Mucosa of descending colon (tissue), 3 donors: ENCODE results near the gene RPH3AL. TPM values are rescaled to one million over a fixed set of nuclear protein-coding genes. Genes with fewer than 3 reads are reported as not detected.
"Not testable (repeated sequence)": the region's sequence is repeated elsewhere in the genome, so short reads cannot be mapped to it uniquely, and the experiment has no call there.

ENCODE experiments used
- ATAC-seq: fragments of 200-7000 bp; cut with Tn5 transposase; one replicate; pipeline ENCODE4 v1.9.1; 2020; ENCODE audit warnings: mild to moderate bottlenecking, moderate library complexity
- DNase-seq, 3 donors: peaks; one replicate each; pipeline ENCODE4 v3.0.0-alpha.2; 2020
- H3K36me3 ChIP-seq: fragments of 200-600 bp; one replicate; pipeline ENCODE4 v1.8.0; 2021; ENCODE audit warnings: low read depth, mild to moderate bottlenecking
- H3K4me1 ChIP-seq: fragments of 200-600 bp; one replicate; pipeline ENCODE4 v1.8.0; 2021; ENCODE audit warnings: low read depth, mild to moderate bottlenecking
- H3K4me3 ChIP-seq: fragments of 200-600 bp; one replicate; pipeline ENCODE4 v1.8.0; 2021; ENCODE audit warnings: mild to moderate bottlenecking
- H3K9me3 ChIP-seq: fragments of 200-600 bp; one replicate; pipeline ENCODE4 v1.8.0; 2021; ENCODE audit warnings: mild to moderate bottlenecking
- CTCF ChIP-seq: fragments of 200-600 bp; IDR thresholded peaks from one replicate; pipeline ENCODE4 v1.8.0; 2022; ENCODE audit warnings: antibody characterized with exemption, mild to moderate bottlenecking
- intact Hi-C, 2 donors: fragments of 100-400 bp; cut with DNase I in 1 of 2; cut with micrococcal nuclease in 1 of 2; formaldehyde crosslinking; loops; one replicate each; pipeline versions ENCODE4 v1.11.0 to v1.11.1; 2022; cut with DNase I, micrococcal nuclease
- total RNA-seq, 3 donors: library from RNA; stranded (reverse); fragmentation: NEBNext Ultra II Directional in 2 of 3; extraction: Animal tissue kit (Norgen Biotek cat#: 25700) in 2 of 3; gene quantifications; one replicate each; pipeline versions ENCODE4 v1.2.1 to v1.2.4, GENCODE V29; 2021 to 2023
- donor health status: DM: no; HTN: no; CAD: no; lungs with moderate emphysema.
- donor health status: DM: no; HTN: no; CAD: no.
- donor health status: DM: no; HTN: yes; CAD: no.

The RPH3AL gene
- total RNA-seq, 3 donors from 2014 or later: 24.0 to 44.1 (median 36.7) TPM

GRCh38 chr17:206941-207560, 145.6 kb downstream of the RPH3AL start:
- no peaks in the 10 kb centered on the region for H3K4me1 ChIP-seq
- H3K36me3 ChIP-seq: no peaks in the 10 kb centered on the region
- no peak overlapping the region for H3K4me3 ChIP-seq
- TF ChIP-seq CTCF: no peak
- no peak for DNase-seq
- ATAC-seq: no peak
- intact Hi-C loops: no loop called here
- no peaks in the 10 kb centered on the region for H3K9me3 ChIP-seq

- intact Hi-C loops, H3K4me3 ChIP-seq, ATAC-seq, H3K4me1 ChIP-seq, DNase-seq, H3K9me3 ChIP-seq, H3K36me3 ChIP-seq: not testable (repeated sequence)
Observed at GRCh38 chr17:206484-206883, 146.1 kb downstream of the RPH3AL start.

GRCh38 chr17:205817-206216, 146.8 kb downstream of the RPH3AL start:
- Histone ChIP-seq H3K36me3 (no peaks in the 10 kb centered on the region), H3K9me3 (no peaks in the 10 kb centered on the region), H3K4me3 (no peak overlapping the region), H3K4me1 (no peaks in the 10 kb centered on the region)
- TF ChIP-seq CTCF: no peak
- DNase-seq (no peak), ATAC-seq (no peak)
- intact Hi-C loops: no loop called here

- no peak for TF ChIP-seq CTCF
- Histone ChIP-seq H3K36me3 (no peaks in the 10 kb centered on the region), H3K9me3 (no peaks in the 10 kb centered on the region), H3K4me1 (no peaks in the 10 kb centered on the region), H3K4me3 (no peak overlapping the region)
- intact Hi-C loops: no loop called here
- peak; percentile 13 for ATAC-seq
- no peak for DNase-seq
Observed at GRCh38 chr17:205148-205669, 147.4 kb downstream of the RPH3AL start.

- intact Hi-C loops: no loop called here
- Histone ChIP-seq H3K4me3 (no peak overlapping the region), H3K36me3 (no peaks in the 10 kb centered on the region), H3K4me1 (no peaks in the 10 kb centered on the region), H3K9me3 (no peaks in the 10 kb centered on the region)
- ATAC-seq: no peak
- no peak for DNase-seq
- no peak for TF ChIP-seq CTCF
Observed at GRCh38 chr17:204427-205147, 148.0 kb downstream of the RPH3AL start.

- DNase-seq: no peak
- intact Hi-C loops: no loop called here
- no peaks in the 10 kb centered on the region for H3K9me3 ChIP-seq
Observed at GRCh38 chr17:202501-202951, 150.1 kb downstream of the RPH3AL start.

GRCh38 chr17:201736-202135, 150.9 kb downstream of the RPH3AL start:
- intact Hi-C loops, H3K4me3 ChIP-seq, H3K9me3 ChIP-seq, H3K4me1 ChIP-seq, H3K36me3 ChIP-seq, ATAC-seq, DNase-seq: not testable (repeated sequence)

More at GRCh38 chr17:202501-202951, 150.1 kb downstream of the RPH3AL start:
- Histone ChIP-seq H3K4me1 (no peaks in the 10 kb centered on the region), H3K36me3 (no peaks in the 10 kb centered on the region), H3K4me3 (no peak overlapping the region)
- TF ChIP-seq CTCF: no peak
- ATAC-seq: no peak

- H3K4me3 ChIP-seq, ATAC-seq, H3K4me1 ChIP-seq, intact Hi-C loops, H3K9me3 ChIP-seq, DNase-seq, H3K36me3 ChIP-seq: not testable (repeated sequence)
Observed at GRCh38 chr17:201257-201656, 151.3 kb downstream of the RPH3AL start.
